ENCODE measurements around the gene GPR183. TPM values are rescaled to one million over a fixed set of nuclear protein-coding genes. Genes with fewer than 3 reads are reported as not detected.

GPR183 gene
- total RNA-seq, 8 experiments from 2014 or later = 0.63 to 6.1 (median 1.1) TPM

GRCh38 chr13:99294198-99294597, 13.0 kb downstream of the GPR183 start:
- H3K4me3 ChIP-seq = no peak overlapping the region
- in situ Hi-C loops (cut with MboI; ENCODE audit: low pct_unique_long_range_greater_than_20kb in 2 of 9, low sequenced_read_pairs in 9 of 9, unreplicated experiment in 9 of 9) = no loop called here
- H3K4me1 ChIP-seq (replicated peaks in 1 of 2) = peaks cover 0 to 3% of the 10 kb centered on the region in 2 donors
- ATAC-seq (replicated peaks in 6 of 8) = no peak
- no peak overlapping the region for H3K27ac ChIP-seq

- no peak for ATAC-seq (replicated peaks in 6 of 8)
- H3K4me3 ChIP-seq = no peak overlapping the region
- in situ Hi-C loops (cut with MboI; ENCODE audit: low pct_unique_long_range_greater_than_20kb in 2 of 9, low sequenced_read_pairs in 9 of 9, unreplicated experiment in 9 of 9) = no loop called here
- WGBS, 10 experiments = 88 to 100% (median 100%) methylated on average over 1 to 2 of the region's 2 CpGs; no CpG with 5 or more reads in 4 of the 10 experiments
- peaks cover 0 to 3% of the 10 kb centered on the region in 2 donors for H3K4me1 ChIP-seq (replicated peaks in 1 of 2)
- H3K27ac ChIP-seq = no peak overlapping the region
Measured at GRCh38 chr13:99293178-99293577, 14.0 kb downstream of the GPR183 start.

GRCh38 chr13:99290894-99291293, 16.3 kb downstream of the GPR183 start:
- in situ Hi-C loops (cut with MboI; ENCODE audit: low pct_unique_long_range_greater_than_20kb in 2 of 9, low sequenced_read_pairs in 9 of 9, unreplicated experiment in 9 of 9) = no loop called here
- Histone ChIP-seq H3K27ac (no peak overlapping the region), H3K4me3 (no peak overlapping the region), H3K4me1 (replicated peaks in 1 of 2) (peaks cover 0 to 3% of the 10 kb centered on the region in 2 donors)
- WGBS, 10 experiments = 27 to 100% (median 80%) methylated on average over 1 to 3 of the region's 3 CpGs; no CpG with 5 or more reads in 3 of the 10 experiments
- no peak for ATAC-seq (replicated peaks in 6 of 8)

- no peak overlapping the region for H3K27ac ChIP-seq
- H3K4me3 ChIP-seq = no peak overlapping the region
- peaks cover 0 to 3% of the 10 kb centered on the region in 2 donors for H3K4me1 ChIP-seq (replicated peaks in 1 of 2)
- in situ Hi-C loops (cut with MboI; ENCODE audit: low pct_unique_long_range_greater_than_20kb in 2 of 9, low sequenced_read_pairs in 9 of 9, unreplicated experiment in 9 of 9) = no loop called here
- no peak for ATAC-seq (replicated peaks in 6 of 8)
- 86 to 100% (median 100%) methylated on average over 1 to 6 of the region's 7 CpGs; no CpG with 5 or more reads in 2 of the 10 experiments for WGBS, 10 experiments
Measured at GRCh38 chr13:99289674-99290337, 17.4 kb downstream of the GPR183 start.

GRCh38 chr13:99289271-99289670, 17.9 kb downstream of the GPR183 start:
- Histone ChIP-seq H3K4me1 (replicated peaks in 1 of 2) (peaks cover 0 to 3% of the 10 kb centered on the region in 2 donors), H3K4me3 (no peak overlapping the region), H3K27ac (no peak overlapping the region)
- 75 to 100% (median 94%) methylated on average over 1 to 2 of the region's 2 CpGs; no CpG with 5 or more reads in 2 of the 10 experiments for WGBS, 10 experiments
- in situ Hi-C loops (cut with MboI; ENCODE audit: low pct_unique_long_range_greater_than_20kb in 2 of 9, low sequenced_read_pairs in 9 of 9, unreplicated experiment in 9 of 9) = no loop called here
- no peak for ATAC-seq (replicated peaks in 6 of 8)

- no peak overlapping the region for H3K4me3 ChIP-seq
- no peak for ATAC-seq (replicated peaks in 6 of 8)
- in situ Hi-C loops (cut with MboI; ENCODE audit: low pct_unique_long_range_greater_than_20kb in 2 of 9, low sequenced_read_pairs in 9 of 9, unreplicated experiment in 9 of 9) = no loop called here
- no peaks in the 10 kb centered on the region for H3K4me1 ChIP-seq (replicated peaks in 1 of 2)
- 83 to 100% (median 100%) methylated on average over 1 to 2 of the region's 2 CpGs; no CpG with 5 or more reads in 3 of the 10 experiments for WGBS, 10 experiments
- H3K27ac ChIP-seq = no peak overlapping the region
Measured at GRCh38 chr13:99288089-99288488, 19.1 kb downstream of the GPR183 start.

- in situ Hi-C loops (cut with MboI; ENCODE audit: low pct_unique_long_range_greater_than_20kb in 2 of 9, low sequenced_read_pairs in 9 of 9, unreplicated experiment in 9 of 9) = no loop called here
- Histone ChIP-seq H3K27ac (no peak overlapping the region), H3K4me3 (no peak overlapping the region), H3K4me1 (replicated peaks in 1 of 2) (no peaks in the 10 kb centered on the region)
- 88 to 100% (median 97%) methylated on average over 1 to 4 of the region's 4 CpGs; no CpG with 5 or more reads in 2 of the 10 experiments for WGBS, 10 experiments
- no peak for ATAC-seq (replicated peaks in 6 of 8)
Measured at GRCh38 chr13:99287551-99287950, 19.6 kb downstream of the GPR183 start.

- no peak overlapping the region for H3K27ac ChIP-seq
- ATAC-seq (replicated peaks in 6 of 8) = no peak
- no peaks in the 10 kb centered on the region for H3K4me1 ChIP-seq (replicated peaks in 1 of 2)
- in situ Hi-C loops (cut with MboI; ENCODE audit: low pct_unique_long_range_greater_than_20kb in 2 of 9, low sequenced_read_pairs in 9 of 9, unreplicated experiment in 9 of 9) = no loop called here
- H3K4me3 ChIP-seq = no peak overlapping the region
- WGBS, 10 experiments = 64 to 100% (median 91%) methylated on average over 2 to 7 of the region's 10 CpGs
Measured at GRCh38 chr13:99285432-99286182, 21.6 kb downstream of the GPR183 start.

- WGBS, 10 experiments = 8 to 100% (median 88%) methylated on average over 1 of the region's 1 CpG
- ATAC-seq (replicated peaks in 6 of 8) = no peak
- Histone ChIP-seq H3K4me1 (replicated peaks in 1 of 2) (no peaks in the 10 kb centered on the region), H3K27ac (no peak overlapping the region), H3K4me3 (no peak overlapping the region)
- in situ Hi-C loops (cut with MboI; ENCODE audit: low pct_unique_long_range_greater_than_20kb in 2 of 9, low sequenced_read_pairs in 9 of 9, unreplicated experiment in 9 of 9) = no loop called here
Measured at GRCh38 chr13:99282264-99283231, 24.7 kb downstream of the GPR183 start.

GRCh38 chr13:99281811-99282263, 25.4 kb downstream of the GPR183 start:
- Histone ChIP-seq H3K4me1 (replicated peaks in 1 of 2) (no peaks in the 10 kb centered on the region), H3K4me3 (no peak overlapping the region), H3K27ac (no peak overlapping the region)
- peak in 2 of 8 experiments; percentile 57 to 72 for ATAC-seq (replicated peaks in 6 of 8)
- in situ Hi-C loops (cut with MboI; ENCODE audit: low pct_unique_long_range_greater_than_20kb in 2 of 9, low sequenced_read_pairs in 9 of 9, unreplicated experiment in 9 of 9) = no loop called here
- 14 to 100% (median 87%) methylated on average over 1 to 5 of the region's 5 CpGs; no CpG with 5 or more reads in 3 of the 10 experiments for WGBS, 10 experiments

GRCh38 chr13:99280166-99280565, 27.0 kb downstream of the GPR183 start:
- Histone ChIP-seq H3K27ac (no peak overlapping the region), H3K4me1 (replicated peaks in 1 of 2) (no peaks in the 10 kb centered on the region), H3K4me3 (no peak overlapping the region)
- in situ Hi-C loops (cut with MboI; ENCODE audit: low pct_unique_long_range_greater_than_20kb in 2 of 9, low sequenced_read_pairs in 9 of 9, unreplicated experiment in 9 of 9) = no loop called here
- peak in 2 of 8 experiments; percentile 76 to 82 for ATAC-seq (replicated peaks in 6 of 8)
- 60 to 100% (median 94%) methylated on average over 2 to 3 of the region's 3 CpGs; no CpG with 5 or more reads in 3 of the 10 experiments for WGBS, 10 experiments

GRCh38 chr13:99279637-99280036, 27.6 kb downstream of the GPR183 start:
- Histone ChIP-seq H3K4me1 (replicated peaks in 1 of 2) (no peaks in the 10 kb centered on the region), H3K27ac (no peak overlapping the region), H3K4me3 (no peak overlapping the region)
- ATAC-seq (replicated peaks in 6 of 8) = peak in 1 of 8 experiments; percentile 15
- WGBS, 10 experiments = 90 to 100% (median 100%) methylated on average over 1 to 2 of the region's 2 CpGs; no CpG with 5 or more reads in 5 of the 10 experiments
- in situ Hi-C loops (cut with MboI; ENCODE audit: low pct_unique_long_range_greater_than_20kb in 2 of 9, low sequenced_read_pairs in 9 of 9, unreplicated experiment in 9 of 9) = no loop called here
